Left lung (tissue), 10 donors: Measurements from ENCODE around the gene ACOT7. TPM values are rescaled to one million over a fixed set of nuclear protein-coding genes. Genes with fewer than 3 reads are reported as not detected.

Experiments
- ATAC-seq: fragments of 200-7000 bp; cut with Tn5 transposase; one replicate; pipeline ENCODE4 v1.9.1; 2020; ENCODE audit warnings: moderate library complexity
- DNase-seq, 4 donors: peaks; one replicate each; pipeline ENCODE4 v3.0.0-alpha.2; 2013 to 2020
- H3K27ac ChIP-seq, 2 donors: fragments of 200-600 bp; sonication (generic) in 1 of 2; one replicate each; pipeline versions ENCODE4 v1.5.0 to v1.8.0; 2020 to 2021
- H3K27me3 ChIP-seq, 2 donors: fragments of 200-600 bp; sonication (generic) in 1 of 2; one replicate each; pipeline versions ENCODE4 v1.5.0 to v1.8.0; 2020 to 2021
- H3K36me3 ChIP-seq, 2 donors: fragments of 200-600 bp; sonication (generic) in 1 of 2; one replicate each; pipeline versions ENCODE4 v1.5.0 to v1.8.0; 2020 to 2021
- H3K4me1 ChIP-seq, 2 donors: fragments of 200-600 bp; one replicate each; pipeline ENCODE4 v1.8.0; 2021
- H3K4me3 ChIP-seq, 2 donors: fragments of 200-600 bp; sonication (generic) in 1 of 2; one replicate each; pipeline versions ENCODE4 v1.5.0 to v1.8.0; 2020 to 2021; ENCODE audit warnings: mild to moderate bottlenecking in 1 of 2
- H3K9me3 ChIP-seq, 2 donors: fragments of 200-600 bp; sonication (generic) in 1 of 2; one replicate each; pipeline versions ENCODE4 v1.5.0 to v1.8.0; 2020 to 2021
- intact Hi-C, 2 donors: fragments of 100-400 bp; cut with DNase I; formaldehyde crosslinking; loops; one replicate each; pipeline versions ENCODE4 v1.11.2 to v1.14.2; 2022
- polyA plus RNA-seq, 6 donors: library from polyadenylated mRNA; unstranded; fragments of 120-200 nt; gene quantifications; one replicate each; pipeline ENCODE4 v1.2.1, GENCODE V29; 2013; ENCODE audit not compliant: insufficient read length in 6 of 6
- total RNA-seq, 2 donors: library from RNA; stranded (reverse); fragmentation: NEBNext Ultra II Directional; extraction: Animal tissue kit (Norgen Biotek cat#: 25700); gene quantifications; one replicate each; pipeline ENCODE4 v1.2.1, GENCODE V29; 2021
- TF ChIP-seq, protein P1 (sequence below), 2 donors: fragments of 200-600 bp; sonication (generic) in 1 of 2; IDR thresholded peaks; one replicate each; pipeline versions ENCODE4 v1.5.0 to v1.8.0; 2021; ENCODE audit warnings: antibody characterized with exemption in 2 of 2
- donor health status: DM: no; HTN: yes; CAD: no.
- donor health status: DM: no; HTN: no; CAD: no.

Gene ACOT7
- total and polyA plus RNA-seq, 8 donors = 13.1 to 30.1 (median 14.9) TPM

DNA sequence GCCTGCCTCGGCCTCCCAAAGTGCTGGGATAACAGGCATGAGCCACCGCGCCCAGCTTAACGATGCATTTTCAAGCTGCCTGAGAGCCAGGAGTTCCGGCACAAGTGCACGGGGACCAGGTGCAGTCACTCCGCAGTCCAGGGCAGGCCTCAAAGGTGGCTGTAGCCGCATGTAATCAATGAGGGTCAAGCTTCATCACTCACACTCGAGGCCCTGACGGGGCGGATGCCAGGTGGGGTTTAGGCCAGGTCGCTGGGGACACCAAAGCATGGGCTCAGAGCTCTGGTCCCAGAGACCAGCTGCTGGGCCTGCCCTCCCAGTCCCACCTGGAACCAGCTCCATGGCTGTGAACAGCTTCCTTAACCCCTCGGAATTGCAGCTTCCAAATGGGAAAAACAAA is 106.5 kb downstream of the ACOT7 start:
- DNase-seq = no peak
- peaks cover 0 to 3% of the 10 kb centered on the region in 2 donors for H3K4me1 ChIP-seq
- H3K4me3 ChIP-seq = no peak overlapping the region
- no peaks in the 10 kb centered on the region for H3K27me3 ChIP-seq
- peak; percentile 26 for ATAC-seq
- H3K36me3 ChIP-seq = no peaks in the 10 kb centered on the region
- H3K27ac ChIP-seq = peak overlapping the region in 1 of 2 donors; percentile 53
- TF ChIP-seq, protein P1, sequence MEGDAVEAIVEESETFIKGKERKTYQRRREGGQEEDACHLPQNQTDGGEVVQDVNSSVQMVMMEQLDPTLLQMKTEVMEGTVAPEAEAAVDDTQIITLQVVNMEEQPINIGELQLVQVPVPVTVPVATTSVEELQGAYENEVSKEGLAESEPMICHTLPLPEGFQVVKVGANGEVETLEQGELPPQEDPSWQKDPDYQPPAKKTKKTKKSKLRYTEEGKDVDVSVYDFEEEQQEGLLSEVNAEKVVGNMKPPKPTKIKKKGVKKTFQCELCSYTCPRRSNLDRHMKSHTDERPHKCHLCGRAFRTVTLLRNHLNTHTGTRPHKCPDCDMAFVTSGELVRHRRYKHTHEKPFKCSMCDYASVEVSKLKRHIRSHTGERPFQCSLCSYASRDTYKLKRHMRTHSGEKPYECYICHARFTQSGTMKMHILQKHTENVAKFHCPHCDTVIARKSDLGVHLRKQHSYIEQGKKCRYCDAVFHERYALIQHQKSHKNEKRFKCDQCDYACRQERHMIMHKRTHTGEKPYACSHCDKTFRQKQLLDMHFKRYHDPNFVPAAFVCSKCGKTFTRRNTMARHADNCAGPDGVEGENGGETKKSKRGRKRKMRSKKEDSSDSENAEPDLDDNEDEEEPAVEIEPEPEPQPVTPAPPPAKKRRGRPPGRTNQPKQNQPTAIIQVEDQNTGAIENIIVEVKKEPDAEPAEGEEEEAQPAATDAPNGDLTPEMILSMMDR (IDR thresholded peaks at IDR 0.05) = no peak
- intact Hi-C loops = no loop called here
- no peaks in the 10 kb centered on the region for H3K9me3 ChIP-seq

DNA sequence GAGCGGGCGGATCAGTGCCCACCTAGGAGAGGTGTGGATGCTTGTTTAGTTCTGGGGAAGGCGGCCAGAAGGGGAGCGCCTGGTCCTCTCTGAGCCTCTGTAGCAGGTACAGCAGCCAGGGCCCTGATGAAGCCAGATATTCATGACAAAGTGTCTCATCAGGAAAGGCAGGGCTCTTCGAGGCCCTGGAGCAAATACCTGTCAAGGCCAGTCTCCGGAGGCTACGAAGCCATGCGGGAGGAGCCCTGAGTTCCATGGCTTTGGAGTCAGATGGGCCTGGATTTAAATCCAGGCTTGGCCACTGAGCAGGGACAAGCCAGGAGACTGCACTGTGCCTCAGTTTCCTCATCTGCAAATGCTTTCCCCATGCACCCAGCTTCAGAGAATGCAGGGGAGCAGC is 107.3 kb downstream of the ACOT7 start:
- ATAC-seq = no peak
- Histone ChIP-seq H3K27ac (no peak overlapping the region), H3K4me3 (no peak overlapping the region), H3K27me3 (no peaks in the 10 kb centered on the region), H3K4me1 (peaks cover 0 to 3% of the 10 kb centered on the region in 2 donors), H3K9me3 (no peaks in the 10 kb centered on the region), H3K36me3 (no peaks in the 10 kb centered on the region)
- no peak for DNase-seq
- intact Hi-C loops = no loop called here
- TF ChIP-seq, protein P1 (IDR thresholded peaks at IDR 0.05) = no peak

DNA sequence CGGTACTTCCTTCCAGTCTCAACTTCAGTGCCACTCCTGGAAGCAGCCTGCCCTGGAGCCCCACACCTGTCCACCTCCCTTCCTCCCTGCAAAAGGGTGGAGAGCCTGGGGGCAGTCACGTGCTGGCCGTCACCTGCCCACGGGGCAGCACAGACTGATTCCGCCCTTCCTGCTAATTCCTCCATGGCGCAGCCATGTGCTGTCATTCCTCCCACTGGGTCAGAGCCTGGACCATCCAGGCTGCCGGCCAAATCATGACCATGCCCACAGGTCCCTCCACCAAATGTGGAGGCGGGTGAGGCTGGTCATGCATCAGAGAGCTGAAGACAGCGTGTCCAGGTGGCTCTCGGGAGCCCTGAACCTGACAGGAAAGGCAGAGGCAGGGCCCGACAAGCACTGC is 108.2 kb downstream of the ACOT7 start:
- TF ChIP-seq, protein P1 (IDR thresholded peaks at IDR 0.05) = no peak
- no peak overlapping the region for H3K4me3 ChIP-seq
- no peaks in the 10 kb centered on the region for H3K9me3 ChIP-seq
- no peaks in the 10 kb centered on the region for H3K27me3 ChIP-seq
- H3K27ac ChIP-seq = no peak overlapping the region
- H3K36me3 ChIP-seq = peaks cover 0 to 2% of the 10 kb centered on the region in 2 donors
- peaks cover 0 to 3% of the 10 kb centered on the region in 2 donors for H3K4me1 ChIP-seq
- intact Hi-C loops = no loop called here
- DNase-seq (no peak), ATAC-seq (no peak)

DNA sequence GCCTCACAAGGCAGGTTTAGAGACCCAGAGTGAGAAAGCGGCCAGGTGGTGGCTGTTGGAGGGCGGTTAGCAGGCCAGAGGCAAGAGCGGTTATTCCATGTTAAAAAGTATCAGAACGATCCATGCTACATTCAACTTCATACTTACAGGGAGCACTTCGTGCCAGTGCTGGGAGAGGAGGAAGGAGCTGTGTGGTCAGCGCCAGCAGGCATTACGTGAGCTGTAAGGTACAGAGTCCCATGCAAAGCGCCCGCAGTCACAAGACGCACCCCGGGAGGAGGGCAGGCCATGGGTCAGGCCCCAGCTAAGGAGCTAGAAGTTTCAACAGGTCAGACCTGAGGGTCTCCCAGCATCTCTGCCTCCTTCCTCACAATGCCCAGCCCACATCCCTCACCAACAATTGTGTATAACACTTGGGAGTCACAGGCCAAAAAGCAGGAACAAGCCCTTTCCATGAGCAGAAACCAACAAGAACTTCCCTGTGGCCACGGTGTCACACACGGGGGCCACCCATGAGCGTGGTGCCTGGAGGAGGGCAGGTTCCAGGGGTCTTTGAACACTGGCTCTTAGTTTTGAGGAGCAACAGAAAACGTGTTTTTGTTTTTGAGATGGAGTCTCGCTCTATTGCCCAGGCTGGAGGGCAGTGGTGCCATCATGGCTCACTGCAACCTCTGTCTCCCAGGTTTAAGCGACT is 110.8 kb downstream of the ACOT7 start:
- DNase-seq = no peak
- Histone ChIP-seq H3K4me3 (no peak overlapping the region), H3K27me3 (no peaks in the 10 kb centered on the region), H3K4me1 (peaks cover 0 to 3% of the 10 kb centered on the region in 2 donors), H3K27ac (no peak overlapping the region), H3K9me3 (no peaks in the 10 kb centered on the region), H3K36me3 (peaks cover 0 to 5% of the 10 kb centered on the region in 2 donors)
- TF ChIP-seq, protein P1 (IDR thresholded peaks at IDR 0.05) = no peak
- intact Hi-C loops = no loop called here
- no peak for ATAC-seq

DNA sequence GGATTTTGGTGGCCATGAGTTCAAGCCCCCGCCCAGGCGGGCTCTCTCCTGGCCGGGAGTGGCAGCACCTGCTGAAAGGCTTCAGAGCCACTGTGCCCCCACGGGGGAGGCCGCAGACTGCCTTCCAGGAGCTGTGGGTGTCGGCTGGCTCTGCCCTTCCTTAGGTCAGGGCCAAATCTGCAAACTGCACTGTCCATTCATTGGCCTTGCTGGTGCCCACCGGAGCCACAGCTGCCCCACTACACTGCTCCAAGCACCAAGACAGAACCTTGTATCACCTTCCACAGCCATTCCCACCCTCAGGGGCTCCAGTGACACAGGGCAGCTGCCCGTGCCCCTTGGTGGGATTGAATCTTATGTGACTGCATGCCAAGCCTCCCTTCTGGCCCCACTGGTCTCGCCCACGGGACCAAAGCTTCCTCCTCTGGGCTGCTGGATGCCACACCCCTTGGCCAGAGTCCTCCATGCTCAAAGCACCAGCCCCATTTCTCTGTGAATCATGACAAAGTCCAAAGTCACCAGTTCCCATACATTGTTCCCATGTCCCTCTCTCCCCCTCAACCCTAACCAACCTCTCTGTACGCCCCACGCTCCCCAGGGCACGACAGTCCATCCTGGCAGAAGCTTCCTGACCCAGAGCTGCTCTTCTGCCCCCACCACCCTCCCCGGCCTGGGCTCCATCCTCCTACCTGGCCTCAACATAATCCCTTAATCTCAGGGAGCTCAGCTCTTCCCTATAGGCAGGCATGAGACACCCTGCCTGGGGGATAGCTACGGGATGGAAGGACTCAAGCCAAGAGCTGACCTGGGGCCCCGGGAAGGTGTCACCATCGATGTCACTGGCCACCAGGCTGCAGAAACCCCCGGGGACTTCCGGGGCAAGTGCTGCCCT is 111.8 kb downstream of the ACOT7 start:
- no peaks in the 10 kb centered on the region for H3K4me1 ChIP-seq
- no peaks in the 10 kb centered on the region for H3K27me3 ChIP-seq
- ATAC-seq (no peak), DNase-seq (no peak)
- H3K36me3 ChIP-seq = peaks cover 0 to 5% of the 10 kb centered on the region in 2 donors
- no peak overlapping the region for H3K4me3 ChIP-seq
- H3K9me3 ChIP-seq = no peaks in the 10 kb centered on the region
- TF ChIP-seq, protein P1 (IDR thresholded peaks at IDR 0.05) = no peak
- H3K27ac ChIP-seq = no peak overlapping the region
- intact Hi-C loops = no loop called here
